GM18519 (cell line): Measurements from ENCODE around the gene HRAS.

Experiments used
- ATAC-seq: cut with Tn5 transposase; IDR thresholded peaks from one replicate; pipeline ENCODE4 v1.9.1; 2021; ENCODE audit warnings: mild to moderate bottlenecking, moderate library complexity; ENCODE audit not compliant: unreplicated experiment, low FRiP score

The HRAS gene

GRCh38 chr11:567629-568292, 32.4 kb upstream of the HRAS start:
- ATAC-seq = no peak

GRCh38 chr11:567011-567628, 31.7 kb upstream of the HRAS start:
- no peak for ATAC-seq

GRCh38 chr11:565921-566509, 30.6 kb upstream of the HRAS start:
- ATAC-seq = no peak

- no peak for ATAC-seq
Measured at GRCh38 chr11:563812-564578, 28.6 kb upstream of the HRAS start.

- ATAC-seq = no peak
Measured at GRCh38 chr11:563066-563811, 27.9 kb upstream of the HRAS start.

- ATAC-seq = no peak
Measured at GRCh38 chr11:562046-562645, 26.8 kb upstream of the HRAS start.

DNA sequence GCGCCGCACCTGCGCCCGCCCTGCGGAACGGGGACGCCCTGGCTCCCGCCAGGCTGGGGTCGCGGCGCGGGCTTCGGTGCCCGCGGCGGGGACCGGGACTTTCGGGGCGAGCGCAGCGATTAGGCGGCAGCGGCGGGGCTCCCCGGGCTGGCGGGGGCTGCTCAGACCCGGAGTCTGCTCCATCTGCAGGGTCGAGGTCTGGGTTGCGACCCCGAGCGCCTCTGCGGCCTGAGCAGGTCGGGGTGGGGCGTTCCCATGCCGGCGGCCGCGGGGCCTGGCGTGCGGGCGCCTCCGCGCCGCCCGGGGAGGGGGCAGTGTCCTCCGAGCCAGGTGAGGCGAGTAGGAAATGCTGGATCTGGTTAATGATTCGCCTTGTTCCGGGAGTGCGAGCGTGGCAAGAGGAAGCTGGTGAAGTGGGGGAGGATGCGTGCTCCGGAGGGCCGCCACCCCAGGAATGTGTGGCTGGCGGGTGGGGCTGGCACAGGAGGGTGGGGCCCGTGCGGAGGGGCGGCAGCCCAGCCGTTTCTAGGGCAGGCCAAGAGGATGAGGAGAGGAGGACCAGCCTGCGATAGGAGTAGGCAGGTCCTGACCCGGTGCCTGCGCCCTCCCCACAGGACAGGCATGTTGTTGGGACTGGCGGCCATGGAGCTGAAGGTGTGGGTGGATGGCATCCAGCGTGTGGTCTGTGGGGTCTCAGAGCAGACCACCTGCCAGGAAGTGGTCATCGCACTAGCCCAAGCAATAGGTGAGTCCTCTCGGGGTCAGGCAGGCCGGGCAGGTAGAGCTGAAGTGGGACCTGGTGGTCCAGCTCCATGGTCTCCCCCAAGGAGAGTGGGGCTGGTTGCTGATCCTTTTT, 26.0 kb upstream of the HRAS start:
- ATAC-seq = no peak

DNA sequence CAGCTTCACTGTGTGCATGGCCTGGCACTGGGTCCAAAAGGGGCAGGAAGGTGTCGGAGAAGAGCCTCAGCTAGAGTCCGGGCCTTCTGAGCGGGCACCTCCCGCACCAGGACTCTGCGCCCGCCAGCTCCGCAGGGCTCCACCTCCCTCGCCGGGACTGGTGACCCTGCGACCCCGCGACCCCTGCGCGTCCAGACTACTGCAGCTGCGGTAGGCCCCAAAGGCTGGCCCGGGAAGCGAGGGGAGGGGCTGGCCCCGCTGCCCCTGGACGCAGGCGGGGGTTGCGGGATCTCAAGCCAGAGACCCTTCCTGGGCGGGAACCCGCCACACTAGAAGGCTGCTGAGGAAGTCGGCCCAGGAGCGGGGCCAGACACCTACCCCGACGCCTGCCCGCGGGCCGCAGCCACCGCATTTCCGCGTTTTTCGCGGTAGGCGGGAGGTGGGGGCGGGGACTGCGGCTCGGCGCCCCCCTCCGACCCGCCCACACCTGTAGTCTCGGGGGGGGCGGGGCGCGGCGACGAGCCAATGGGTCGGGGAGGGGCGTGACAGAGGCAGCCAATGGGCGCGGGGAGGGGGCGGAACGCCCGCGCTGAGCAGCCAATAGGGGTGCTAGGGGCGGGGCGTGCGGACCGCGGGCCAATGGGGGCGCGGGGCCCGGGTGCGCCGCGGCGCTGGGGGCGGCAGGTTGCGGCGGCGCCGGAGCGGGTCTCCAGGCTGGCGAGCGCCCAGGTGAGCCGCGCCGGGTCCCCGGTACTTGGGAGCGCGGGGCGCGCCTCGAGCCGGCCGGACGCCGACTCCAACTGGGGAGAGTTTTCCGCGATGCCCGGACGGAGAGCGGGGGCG, 25.1 kb upstream of the HRAS start, which contains the start of the genes LMNTD2 and RASSF7:
TSS of gene LMNTD2 (minus strand) at position 434 of the 843 bp plus-strand sequence. CDS start at position 412, 22 bp downstream.
TSS of gene RASSF7 (plus strand) at position 666 of the 843 bp plus-strand sequence. CDS start 799 bp downstream, outside the sequence.
- ATAC-seq = peak; percentile 57

- ATAC-seq = no peak
Measured at GRCh38 chr11:559712-560304, 24.4 kb upstream of the HRAS start.

DNA sequence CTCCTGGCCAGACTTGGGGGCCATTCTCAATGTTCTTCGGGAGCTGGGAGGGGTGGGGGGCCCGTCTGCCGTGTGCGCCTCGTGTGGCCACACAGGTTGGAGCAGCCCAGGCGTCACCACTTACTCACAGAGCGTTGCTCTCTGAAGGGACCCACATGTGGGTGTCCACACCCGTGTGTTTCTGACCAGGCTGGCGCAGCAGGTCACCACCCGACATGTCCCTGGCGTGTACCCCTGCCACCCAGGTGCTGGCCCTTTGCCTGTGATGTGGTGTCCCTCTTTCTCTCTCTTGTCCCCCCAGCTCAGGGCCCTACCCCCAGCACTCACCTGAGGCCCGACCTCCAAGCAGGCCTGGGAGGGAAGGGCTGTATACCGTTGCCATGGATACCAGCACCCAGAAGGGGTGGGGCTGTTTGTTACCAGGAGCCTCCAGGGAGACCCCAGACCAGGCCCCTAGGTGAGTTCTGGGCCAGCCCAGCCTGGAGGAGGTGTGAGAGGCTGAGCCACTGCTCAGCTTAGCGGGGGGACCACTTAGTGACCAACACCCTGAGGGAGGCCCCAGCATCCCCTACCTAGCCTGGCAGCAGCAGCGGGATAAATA, 23.7 kb upstream of the HRAS start:
- ATAC-seq = no peak

GRCh38 chr11:558503-558902, 23.1 kb upstream of the HRAS start:
- no peak for ATAC-seq

DNA sequence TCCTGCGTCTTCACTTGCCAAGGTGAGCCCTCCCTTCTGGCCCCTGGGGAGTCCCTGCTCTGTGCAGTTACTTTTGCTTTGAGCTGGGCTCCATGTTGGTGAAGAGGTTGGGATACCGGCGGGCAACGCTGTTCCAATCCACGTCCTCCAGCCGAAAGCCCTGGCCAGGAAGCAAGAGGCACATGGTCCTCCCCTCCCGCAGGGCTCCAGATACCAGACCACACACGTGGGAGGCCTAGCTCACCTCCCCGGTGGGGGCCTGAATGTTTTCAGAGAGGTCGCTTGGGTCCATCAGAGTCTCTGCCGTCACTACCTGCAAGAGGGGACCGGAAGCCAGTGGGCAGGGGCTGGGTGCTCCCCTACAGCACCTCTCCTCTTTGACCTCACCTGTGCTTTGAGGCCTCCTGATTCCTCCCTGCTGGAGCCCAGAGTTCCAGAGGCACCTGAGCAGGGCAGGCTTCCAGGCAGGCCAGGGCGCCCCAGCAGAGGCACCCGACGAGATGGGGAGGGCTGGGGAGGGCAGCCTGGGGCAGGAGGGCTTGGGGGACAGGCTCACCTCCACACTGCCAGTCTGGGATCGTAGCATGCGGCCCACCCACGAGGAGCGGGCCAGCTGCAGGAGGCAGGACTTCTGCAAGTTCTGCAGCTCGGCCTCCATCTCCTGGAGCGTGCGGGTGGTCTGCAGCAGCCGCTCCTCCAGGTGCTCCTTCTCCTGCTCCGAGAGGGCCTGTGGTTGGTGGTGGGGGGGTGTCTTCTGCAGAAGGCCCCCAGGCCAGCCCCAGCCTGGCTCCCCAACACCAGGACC, 22.2 kb upstream of the HRAS start:
- ATAC-seq = no peak

DNA sequence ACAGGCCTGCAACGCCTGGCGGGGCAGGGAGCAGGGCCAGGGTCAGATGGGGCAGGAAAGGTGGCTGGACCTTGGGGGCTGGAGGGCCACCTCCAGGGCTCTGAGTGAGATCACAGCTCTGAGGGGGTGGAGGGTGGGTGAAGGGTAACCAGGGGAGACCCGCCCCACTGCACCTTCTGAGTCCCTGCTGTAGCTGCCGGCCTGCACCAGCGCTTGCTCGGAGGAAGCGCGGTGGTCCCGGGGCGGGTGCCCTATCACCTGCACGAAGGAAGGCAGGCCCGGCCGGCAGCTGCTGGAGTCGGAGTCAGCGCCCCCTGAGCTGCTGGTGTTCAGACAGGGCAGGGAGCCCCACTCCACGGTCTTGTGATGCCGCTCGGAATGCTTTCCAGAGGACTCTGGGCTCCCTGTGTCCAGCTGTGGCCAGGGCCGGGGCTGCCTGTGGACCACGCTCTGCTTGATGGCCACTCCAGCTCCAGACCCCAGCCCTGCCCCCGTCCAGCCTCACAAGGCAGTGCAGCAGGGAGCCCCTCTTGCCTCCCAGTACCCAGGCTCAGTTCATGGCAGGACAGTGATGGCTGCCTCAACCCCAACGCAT, 21.4 kb upstream of the HRAS start:
- no peak for ATAC-seq

- ATAC-seq = no peak
Measured at GRCh38 chr11:555780-556661, 20.6 kb upstream of the HRAS start.

GRCh38 chr11:555227-555779, 19.9 kb upstream of the HRAS start:
- ATAC-seq = no peak
